Measurements from ENCODE around the gene VLDLR.

VLDLR gene

GRCh38 chr9:2621722-2622460 lies at the start of gene VLDLR:
TSS of gene VLDLR (plus strand) at chr9:2621787. CDS start at chr9:2622190, 403 bp downstream.
- no peak for DNase-seq

GRCh38 chr9:2574203-2574602 lies 47.4 kb upstream of the VLDLR start:
- DNase-seq: no peak

GRCh38 chr9:2576631-2577030 lies 45.0 kb upstream of the VLDLR start:
- no peak for DNase-seq

DNA sequence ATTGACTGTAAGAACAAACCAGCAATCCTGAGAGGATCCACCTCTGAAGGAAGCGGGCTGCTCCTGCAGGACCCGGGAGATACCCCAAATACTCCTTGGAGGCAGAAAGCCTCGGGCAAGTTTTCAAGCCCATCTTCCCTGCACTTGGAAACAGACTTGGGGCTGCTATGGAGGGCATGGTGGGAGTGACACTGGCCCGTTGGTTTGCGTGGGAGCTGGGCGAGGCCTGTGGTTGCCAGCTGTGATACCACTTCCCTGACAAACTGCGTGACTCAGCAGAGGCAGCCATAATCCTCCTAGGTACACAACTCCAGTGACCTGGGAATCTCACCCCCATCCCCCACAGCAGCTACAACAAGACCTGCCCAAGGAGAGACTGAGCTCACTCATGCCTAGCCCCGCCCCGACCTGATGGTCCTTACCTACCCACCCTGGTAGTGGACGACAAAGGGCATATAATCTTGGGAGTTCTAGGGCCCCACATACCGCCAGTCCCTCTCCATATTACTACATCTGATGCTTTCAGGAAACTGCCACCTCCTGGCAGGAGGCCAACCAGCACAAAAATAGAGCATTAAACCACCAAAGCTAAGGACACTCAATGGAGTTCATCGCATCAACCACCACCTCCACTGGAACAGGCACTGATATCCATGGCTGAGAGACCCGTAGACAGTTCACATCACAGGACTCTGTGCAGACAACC lies 38.1 kb upstream of the VLDLR start:
- no peak for DNase-seq

- no peak for DNase-seq
Measured at GRCh38 chr9:2591967-2592366, 29.6 kb upstream of the VLDLR start.

DNA sequence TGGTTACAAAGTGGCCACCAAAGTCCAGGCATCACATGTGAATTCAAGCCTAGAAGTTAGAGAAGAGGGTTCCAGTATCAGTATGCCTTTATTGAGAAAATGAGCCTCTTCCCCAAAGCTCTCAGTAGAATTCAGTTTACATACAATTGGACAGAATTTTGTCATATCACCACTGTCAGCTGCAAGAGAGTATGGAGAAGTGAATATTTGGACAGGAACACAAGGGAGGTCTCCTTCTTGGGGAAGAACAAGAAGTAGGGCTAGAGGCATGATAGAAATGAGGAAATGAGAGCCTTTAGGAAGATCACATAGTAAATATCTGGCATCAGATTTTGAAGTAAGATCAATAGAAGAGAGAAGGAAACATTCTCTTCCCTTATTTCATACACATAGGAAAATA lies 27.8 kb upstream of the VLDLR start:
- no peak for DNase-seq

- no peak for DNase-seq
Measured at GRCh38 chr9:2595973-2596372, 25.6 kb upstream of the VLDLR start.

GRCh38 chr9:2597483-2597882 lies 24.1 kb upstream of the VLDLR start:
- no peak for DNase-seq

DNA sequence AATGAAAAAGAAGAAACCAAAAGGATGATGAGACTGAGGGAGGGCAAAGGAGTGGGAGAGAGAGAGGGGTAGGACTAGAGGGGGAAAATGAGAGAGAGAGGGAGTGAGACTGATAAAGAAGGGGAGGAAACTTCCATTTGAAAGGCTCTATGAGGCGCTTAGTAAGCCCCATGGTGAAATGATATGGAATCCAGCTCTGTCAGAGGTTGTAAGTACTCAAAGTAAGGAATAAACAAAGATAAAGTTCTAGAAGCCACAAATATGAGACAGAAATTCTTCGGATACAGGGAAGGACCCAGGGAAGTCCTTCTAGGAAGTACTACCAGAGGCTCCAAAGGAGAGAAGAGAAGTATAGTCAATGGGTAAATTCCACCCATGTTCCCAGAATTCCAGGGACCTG lies 21.7 kb upstream of the VLDLR start:
- DNase-seq: no peak

- no peak for DNase-seq
Measured at GRCh38 chr9:2600307-2600706, 21.3 kb upstream of the VLDLR start.

- no peak for DNase-seq
Measured at GRCh38 chr9:2601785-2602378, 19.7 kb upstream of the VLDLR start.

GRCh38 chr9:2602704-2603116 lies 18.9 kb upstream of the VLDLR start:
- no peak for DNase-seq

DNA sequence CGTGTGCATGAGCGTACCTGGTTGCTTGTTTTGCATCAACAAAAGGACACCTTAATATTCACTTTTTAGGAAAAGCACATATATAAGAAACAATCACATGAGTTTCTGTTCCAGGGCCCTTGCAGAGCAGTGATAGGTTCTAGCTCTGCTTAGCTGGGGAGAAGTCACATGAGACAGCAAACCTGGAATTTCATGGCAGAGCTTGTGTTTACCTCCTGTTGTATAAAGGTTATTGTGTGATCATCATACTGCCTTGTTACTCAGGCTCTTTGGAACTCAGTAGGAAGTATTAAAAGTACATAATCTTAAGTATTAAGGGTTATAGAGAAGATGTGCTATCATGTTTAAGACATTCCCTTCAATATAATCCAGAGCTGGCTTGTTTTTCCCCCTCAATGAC lies 18.0 kb upstream of the VLDLR start:
- DNase-seq: no peak

DNA sequence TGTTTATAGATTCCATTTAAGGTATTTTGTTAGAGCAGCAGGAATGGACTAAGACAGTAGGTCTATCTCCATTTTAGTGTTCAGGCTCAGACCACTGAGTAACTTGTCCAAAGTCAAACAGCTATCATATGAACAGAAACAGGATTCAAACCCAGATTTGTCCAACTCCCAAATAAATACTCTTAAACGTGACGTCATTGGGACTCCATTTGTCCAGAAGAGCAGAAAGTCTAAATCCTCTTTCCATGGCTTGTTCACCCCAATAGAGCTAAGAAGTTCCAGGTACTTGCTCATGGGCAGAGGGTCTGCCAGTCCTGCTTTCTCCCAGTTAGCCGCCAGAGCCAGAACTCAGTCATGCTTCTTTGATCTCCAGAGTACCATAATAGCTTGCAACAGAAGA lies 16.3 kb upstream of the VLDLR start:
- no peak for DNase-seq

- no peak for DNase-seq
Measured at GRCh38 chr9:2608276-2608675, 13.3 kb upstream of the VLDLR start.

- DNase-seq: no peak
Measured at GRCh38 chr9:2610985-2611384, 10.6 kb upstream of the VLDLR start.

- DNase-seq: no peak
Measured at GRCh38 chr9:2611961-2612360, 9.6 kb upstream of the VLDLR start.

DNA sequence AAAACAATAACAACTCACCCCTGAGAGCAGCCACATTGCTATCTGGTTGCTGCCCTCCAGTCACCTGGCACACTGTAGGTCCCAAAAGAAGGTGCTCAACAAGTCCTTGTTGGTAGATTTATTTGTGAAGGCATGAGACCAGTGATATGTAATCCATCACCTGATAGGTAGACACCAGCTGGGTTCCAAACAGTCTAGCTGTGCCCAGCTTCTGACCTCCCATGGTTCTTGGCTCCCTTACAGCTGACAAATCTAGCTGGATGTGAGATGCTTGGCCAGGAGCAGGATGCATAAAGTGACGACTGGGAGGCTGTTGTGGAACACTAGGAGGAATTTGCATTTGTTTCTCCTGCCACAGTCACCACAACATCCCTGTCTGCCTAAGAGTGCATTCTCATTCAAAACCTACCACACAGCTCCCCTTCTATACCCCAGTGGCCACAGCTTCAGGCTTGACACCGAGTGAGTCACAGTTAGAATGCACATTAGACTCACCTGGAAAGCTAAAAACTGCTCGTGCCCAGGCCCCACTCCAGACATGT lies 7.8 kb upstream of the VLDLR start:
- no peak for DNase-seq

DNA sequence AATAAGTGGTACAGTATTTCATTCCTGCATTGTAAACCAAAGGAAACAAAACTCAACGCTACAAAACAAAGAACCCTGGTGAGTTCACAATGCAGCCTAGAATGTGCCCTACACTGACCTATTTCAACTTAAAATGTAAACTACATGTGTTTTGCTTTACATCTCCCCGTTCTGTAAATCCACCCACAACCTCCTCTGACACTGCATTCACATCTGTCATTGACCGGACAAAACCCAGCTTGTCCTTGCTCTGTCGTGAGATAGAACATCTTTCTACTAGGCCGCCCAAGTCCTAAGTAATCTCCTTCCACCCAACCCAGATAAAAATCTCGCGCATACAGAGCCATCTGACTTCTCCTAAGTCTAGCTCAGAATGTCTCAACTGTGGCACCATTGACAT lies 6.1 kb upstream of the VLDLR start:
- DNase-seq: no peak

DNA sequence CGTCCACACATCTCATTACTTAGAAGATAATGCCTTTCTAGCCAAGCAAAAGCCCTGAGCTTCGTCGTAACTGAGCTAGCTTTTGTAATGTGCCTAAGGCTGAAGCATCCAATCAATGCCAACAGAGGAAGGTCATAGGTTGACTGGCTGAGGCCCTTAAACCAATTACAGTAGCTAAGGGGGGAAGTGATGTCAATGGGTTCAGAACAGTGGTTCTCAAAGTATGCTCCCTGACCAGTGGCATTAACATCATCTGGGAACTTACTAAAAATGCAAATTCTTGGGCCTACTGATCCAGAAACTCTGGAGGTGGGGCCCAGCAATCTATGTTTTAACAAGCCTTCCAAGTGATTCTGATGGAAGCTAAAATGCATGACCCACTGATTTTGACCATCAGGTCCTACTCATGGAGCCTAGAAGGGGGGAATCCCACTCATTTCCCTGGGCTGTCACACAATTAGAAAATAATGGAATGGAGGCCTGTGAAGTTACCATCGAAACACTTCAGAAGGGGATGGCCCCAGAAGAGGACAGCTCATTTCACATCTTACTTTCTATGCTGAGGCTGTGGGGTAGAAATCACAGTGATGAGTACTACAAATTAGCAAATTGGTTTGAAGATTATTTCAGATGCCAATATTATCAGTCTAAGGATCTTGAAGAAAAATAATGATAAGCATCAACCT lies 4.8 kb upstream of the VLDLR start:
- DNase-seq: no peak

- no peak for DNase-seq
Measured at GRCh38 chr9:2618289-2618688, 3.3 kb upstream of the VLDLR start.

DNA sequence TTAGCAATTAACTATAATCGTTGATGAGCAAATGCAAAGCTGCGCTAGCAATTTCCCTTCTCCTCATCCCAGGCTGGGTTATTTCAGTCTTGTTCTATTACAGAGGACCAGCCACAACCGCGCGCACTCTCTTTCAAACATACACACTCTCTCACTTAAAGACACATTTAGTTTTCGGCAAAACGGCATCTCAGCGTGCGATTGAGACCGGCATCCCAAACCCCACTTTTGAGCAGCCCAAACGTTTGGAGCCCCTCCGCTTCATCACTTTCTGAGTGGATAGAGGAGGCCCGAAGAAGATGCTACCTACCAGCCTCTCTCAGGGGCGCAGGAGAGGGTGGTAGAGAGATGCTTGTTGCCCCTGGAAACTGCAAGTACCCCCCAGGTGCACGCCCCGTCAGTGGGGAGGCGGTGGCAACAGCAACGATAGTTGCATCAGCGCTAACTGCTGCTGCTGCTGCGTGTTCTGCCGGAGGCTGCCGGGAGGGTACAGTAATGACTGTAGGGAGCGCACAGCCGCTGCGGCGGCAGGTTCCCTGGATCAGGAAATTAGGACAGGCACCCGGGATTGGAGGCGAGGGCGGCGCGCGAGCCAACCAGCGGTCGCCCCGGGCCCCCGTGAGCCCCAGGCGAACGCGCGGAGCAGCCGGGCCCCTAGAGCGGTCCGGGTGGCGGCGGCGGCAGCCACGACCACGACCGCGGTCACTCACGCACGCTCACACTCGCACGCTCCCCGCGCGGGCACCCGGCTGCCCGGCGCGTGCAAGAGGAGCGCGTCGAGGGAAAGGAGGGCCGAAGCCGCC lies 467 bp upstream of the VLDLR start:
- no peak for DNase-seq
